Fibroblast of skin of back (primary cell): ENCODE results near the gene NUP62.

Experiments used
- DNase-seq: peaks from one replicate; pipeline ENCODE4 v3.0.0-alpha.2; 2013

Gene NUP62

DNA sequence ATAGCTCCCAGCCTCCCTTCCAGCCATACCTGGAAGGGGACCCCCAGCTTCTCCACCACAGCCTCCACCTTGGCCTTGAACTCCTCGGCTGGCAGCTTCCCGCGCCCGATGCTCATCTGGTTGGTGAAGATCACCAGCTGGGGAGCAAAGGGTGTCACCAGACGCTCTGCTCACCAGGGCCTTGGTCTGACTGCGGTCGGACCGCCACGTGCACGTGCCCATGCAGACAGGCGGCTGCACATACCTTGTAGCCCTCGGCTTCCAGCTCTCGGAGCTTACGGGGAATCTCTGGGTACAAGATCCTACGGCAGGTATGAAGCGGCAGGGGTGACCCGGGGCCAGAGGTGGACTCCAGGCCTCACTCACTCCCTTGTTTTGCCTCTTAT, 65.4 kb downstream of the NUP62 start:
- no peak for DNase-seq

- DNase-seq: no peak
Observed at GRCh38 chr19:49863254-49863934, 65.9 kb downstream of the NUP62 start.

DNA sequence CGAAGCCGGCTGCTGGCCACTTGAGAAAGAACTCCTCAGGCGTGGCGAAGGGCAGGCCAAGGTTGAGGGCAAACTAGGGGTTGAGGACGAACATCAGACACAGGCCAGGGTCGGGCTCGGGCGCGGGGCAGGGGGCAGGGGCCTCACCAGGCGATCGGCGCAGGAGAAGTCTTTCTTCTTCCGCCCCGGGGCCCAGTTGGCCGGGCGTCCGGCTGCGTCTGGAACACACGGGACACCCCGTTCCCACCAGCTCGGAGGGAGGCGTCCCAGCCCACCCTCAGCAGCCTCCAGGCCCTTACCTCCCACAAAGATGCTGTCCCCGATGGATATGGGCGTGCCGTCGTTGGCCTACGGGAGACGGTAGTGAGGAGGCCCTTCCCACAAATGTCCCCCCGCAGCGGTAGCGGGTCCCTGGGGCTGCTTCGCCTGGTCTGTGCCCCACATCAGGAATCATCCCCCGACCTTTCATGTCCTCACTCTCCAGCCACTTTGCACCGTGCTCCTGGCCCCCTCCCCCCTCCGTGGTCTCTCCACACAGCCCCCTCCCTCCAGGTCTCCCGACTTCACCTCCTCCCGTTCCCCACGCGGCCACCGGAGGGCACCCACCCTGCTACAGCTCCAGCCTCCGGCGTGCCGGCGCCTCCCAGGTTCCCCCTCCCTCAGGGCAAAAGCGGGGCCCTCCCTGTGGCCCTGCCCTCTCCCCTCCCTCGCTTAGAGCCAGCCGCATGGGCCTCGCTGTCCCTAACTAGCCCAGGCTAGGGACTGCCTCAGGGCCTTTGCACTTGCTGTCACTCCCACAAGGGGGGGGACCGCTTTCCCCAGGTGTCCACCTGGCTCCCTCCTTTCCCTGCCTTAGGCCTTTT, 66.7 kb downstream of the NUP62 start:
- DNase-seq: peak; percentile 41

DNA sequence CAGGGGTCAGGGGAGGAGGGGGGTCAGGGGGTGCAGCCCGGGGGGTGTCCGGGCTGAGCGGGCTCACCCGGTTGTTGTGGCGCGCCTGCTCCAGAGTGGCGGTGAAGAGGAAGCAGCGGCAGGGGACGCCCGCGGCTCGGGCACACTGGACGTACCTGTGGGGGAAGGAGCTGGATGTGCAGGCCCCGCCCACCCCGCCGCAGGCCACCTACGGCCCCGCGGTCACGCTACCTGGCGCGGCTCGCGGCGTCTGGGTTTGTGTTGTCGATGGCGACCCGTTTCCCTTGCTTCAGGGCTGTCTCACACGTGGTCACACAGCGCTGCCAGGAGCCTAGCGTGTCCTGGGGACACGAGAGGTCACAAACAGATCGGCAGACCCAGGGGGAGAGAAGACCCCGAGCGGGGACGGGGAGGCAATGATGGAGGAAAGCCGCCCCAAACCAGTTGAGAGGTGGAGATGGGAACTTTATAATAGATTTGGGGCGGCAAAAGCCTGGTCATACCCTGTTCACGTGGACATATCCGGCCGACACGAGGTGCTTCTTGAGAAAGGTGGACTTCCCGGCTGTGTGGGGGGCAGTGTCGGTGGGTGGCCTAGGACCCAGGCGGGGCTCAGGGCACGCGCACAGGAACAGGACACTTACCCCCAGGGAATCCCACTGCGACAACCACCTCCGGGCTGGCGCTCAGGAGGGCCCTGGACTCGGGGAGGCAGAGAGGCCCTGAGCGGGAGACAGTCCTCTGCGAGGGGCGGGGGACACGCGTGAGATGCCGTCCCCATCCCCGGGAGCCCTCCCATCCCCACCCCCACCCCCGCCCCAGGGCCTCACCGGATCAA, 67.5 kb downstream of the NUP62 start:
- no peak for DNase-seq

DNA sequence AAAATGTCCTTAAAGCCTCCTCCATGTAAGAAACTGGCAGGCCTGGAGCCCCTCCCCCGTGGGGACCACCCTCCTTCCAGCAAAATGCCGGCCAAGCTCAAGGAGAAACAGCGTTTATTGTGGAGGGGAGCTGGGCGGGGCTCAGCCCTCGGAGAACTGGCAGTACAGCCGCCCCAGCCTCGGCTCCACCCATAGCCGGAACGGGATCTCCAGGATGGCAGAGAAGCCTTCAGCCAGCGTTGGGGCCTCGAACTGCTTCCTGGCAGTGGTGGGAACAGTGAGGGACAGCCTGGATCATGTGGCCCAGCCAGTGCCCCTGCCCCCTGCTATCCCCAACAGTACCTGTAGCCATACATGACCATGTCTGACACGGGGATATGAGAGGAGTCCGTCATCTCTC, 68.2 kb downstream of the NUP62 start:
- no peak for DNase-seq

- DNase-seq: no peak
Observed at GRCh38 chr19:49860336-49861102, 68.8 kb downstream of the NUP62 start.

GRCh38 chr19:49859682-49860335, 69.5 kb downstream of the NUP62 start:
- no peak for DNase-seq

DNA sequence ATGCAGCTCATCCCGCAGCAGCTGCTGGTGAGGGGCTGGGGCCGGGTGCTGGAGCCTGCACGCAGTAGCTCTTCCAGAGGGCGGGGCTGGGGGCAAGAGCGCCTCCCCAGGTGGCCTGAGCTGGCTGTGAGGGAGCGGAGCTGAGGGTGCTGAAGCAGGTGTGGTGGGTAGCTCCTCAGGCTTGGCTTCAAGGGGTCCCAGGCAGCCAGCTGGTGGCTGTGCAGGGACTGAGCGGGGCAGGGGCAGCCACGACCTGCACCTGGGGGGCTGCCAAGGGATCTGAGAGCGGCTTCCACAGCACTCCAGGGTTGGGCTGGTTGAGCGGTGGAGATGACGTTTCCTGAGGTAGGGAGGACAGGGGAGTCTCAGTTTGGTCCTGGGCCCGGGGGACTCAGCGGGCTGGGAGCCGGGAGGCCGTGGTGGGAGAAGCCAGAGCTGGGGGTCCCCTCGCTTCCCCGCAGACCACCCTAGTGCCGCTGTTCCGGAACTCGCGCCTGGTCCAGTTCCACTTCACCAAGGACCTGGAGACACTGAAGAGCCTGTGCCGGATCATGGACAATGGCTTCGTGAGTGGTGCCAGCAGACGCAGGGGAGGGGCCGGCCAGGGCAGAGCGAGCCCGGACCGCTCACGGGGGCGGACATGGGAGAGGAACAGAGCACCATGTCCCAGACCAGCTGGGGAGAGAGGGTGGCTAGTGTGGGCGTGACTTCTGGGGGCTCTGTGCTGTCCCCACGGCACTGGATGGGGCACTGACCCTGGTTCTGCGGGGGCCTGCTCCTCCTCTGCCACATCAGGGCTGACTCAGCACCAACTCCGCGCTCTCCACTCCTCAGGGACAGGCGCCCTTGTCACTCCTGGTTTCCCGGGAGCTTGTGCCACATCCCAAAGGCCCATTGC, 71.0 kb downstream of the NUP62 start:
- no peak for DNase-seq

- DNase-seq: no peak
Observed at GRCh38 chr19:49857838-49858087, 71.5 kb downstream of the NUP62 start.

DNA sequence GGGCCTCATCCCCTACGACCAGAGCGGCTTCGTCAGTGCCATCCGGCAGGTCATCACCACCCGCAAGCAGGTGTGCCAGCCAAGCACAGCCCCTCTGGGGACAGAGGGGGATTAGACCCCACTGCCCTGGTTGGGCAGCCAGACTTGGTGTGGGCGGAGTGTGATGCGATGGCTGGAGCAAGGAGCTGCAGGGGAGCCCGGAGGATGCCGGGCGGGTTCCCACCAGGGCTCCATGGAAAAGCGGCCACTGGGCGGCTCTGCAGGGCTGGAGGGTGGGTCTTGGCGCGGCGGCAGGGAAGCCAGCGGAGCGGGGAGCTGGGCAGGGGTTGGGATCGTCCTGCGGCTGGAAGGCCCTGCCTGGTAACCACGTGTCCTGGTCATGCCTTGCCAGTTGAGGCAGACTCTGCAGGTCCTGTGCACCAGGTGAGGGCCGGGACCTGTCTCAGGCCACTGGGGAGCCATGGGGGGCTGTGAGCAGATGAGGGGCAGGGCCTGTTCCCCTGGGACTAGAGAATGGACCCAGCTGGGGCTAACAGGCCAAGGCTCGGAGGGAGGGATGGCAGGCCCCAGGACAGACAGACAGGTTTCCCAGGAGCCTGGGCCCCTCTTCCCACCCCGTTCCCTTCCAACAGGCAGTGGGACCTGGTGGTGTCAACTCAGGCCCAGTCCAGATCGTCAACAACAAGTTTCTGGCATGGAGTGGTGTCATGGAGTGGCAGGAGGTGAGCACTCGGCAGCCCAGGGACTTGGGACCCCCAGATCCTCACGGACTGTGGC, 72.1 kb downstream of the NUP62 start:
- no peak for DNase-seq
